H1 (cell line): ENCODE data around the gene NADSYN1. TPM values are rescaled to one million over a fixed set of nuclear protein-coding genes. Genes with fewer than 3 reads are reported as not detected.

Experiments
- CTCF ChIA-PET: fragments of 300-600 bp; sonication (Branson Sonifier 250); formaldehyde crosslinking; loops from one replicate; lab custom pipeline; 2021; ENCODE audit not compliant: partially characterized antibody; lab: Charles Lee
- POLR2A ChIA-PET: fragments of 300-600 bp; sonication (Branson Sonifier 250); formaldehyde crosslinking; loops from one replicate; lab custom pipeline; 2021; ENCODE audit warnings: inconsistent platforms; ENCODE audit not compliant: partially characterized antibody; lab: Charles Lee
- DNase-seq, 2 experiments: peaks; one replicate each; pipeline versions ENCODE4 v3.0.0 to v3.0.0-alpha.2; 2010 to 2022; ENCODE audit warnings: low spot score in 2 of 2, low read depth in 1 of 2, mixed read lengths in 1 of 2
- FAIRE-seq: peaks from 2 replicates; lab custom pipeline; 2011; peaks lifted over from hg19 to GRCh38; lab: Jason Lieb, UNC
- H2AFZ ChIP-seq: 2 replicates; pipeline ENCODE4 v1.8.1; 2012; ENCODE audit warnings: low read length, inconsistent platforms
- H2AK5ac ChIP-seq: 2 replicates; pipeline ENCODE4 v1.6.1; 2013; ENCODE audit warnings: low read depth, low read length
- H2BK120ac ChIP-seq: replicated peaks from 2 replicates; pipeline ENCODE3; 2013; ENCODE audit warnings: low read depth, low read length, inconsistent platforms
- H2BK12ac ChIP-seq: 2 replicates; pipeline ENCODE4 v1.6.1; 2013; ENCODE audit warnings: low read depth, low read length
- H2BK15ac ChIP-seq: 2 replicates; pipeline ENCODE4 v1.6.1; 2013; ENCODE audit warnings: low read length
- H2BK20ac ChIP-seq: 2 replicates; pipeline ENCODE4 v1.6.1; 2013; ENCODE audit warnings: low read length
- H2BK5ac ChIP-seq: 2 replicates; pipeline ENCODE4 v1.6.1; 2013; ENCODE audit warnings: low read depth, low read length
- H3K14ac ChIP-seq: 2 replicates; pipeline ENCODE4 v1.6.1; 2013; ENCODE audit warnings: inconsistent platforms; ENCODE audit not compliant: insufficient read length
- H3K18ac ChIP-seq: 2 replicates; pipeline ENCODE4 v1.6.1; 2013; ENCODE audit warnings: low read length; ENCODE audit errors: extremely low read depth
- H3K23ac ChIP-seq: 2 replicates; pipeline ENCODE4 v1.6.1; 2013; ENCODE audit warnings: inconsistent platforms; ENCODE audit not compliant: insufficient read length
- H3K23me2 ChIP-seq: 2 replicates; pipeline ENCODE4 v1.6.1; 2013; ENCODE audit warnings: low read depth, low read length
- H3K27ac ChIP-seq: 2 replicates; pipeline ENCODE4 v1.6.1; 2011; ENCODE audit warnings: low read depth, low read length, inconsistent platforms
- H3K27me3 ChIP-seq, 4 experiments: replicated peaks in 1 of 4; 1 replicate in 1 of 4; 2 replicates in 3 of 4; pipeline versions ENCODE4 v1.6.1 to v1.8.1; 2011 to 2013; ENCODE audit warnings: low read length in 3 of 4, mild to moderate bottlenecking in 3 of 4, inconsistent platforms in 2 of 4, mixed read lengths in 2 of 4, moderate library complexity in 1 of 4; ENCODE audit not compliant: control insufficient read depth in 3 of 4, insufficient read depth in 3 of 4; ENCODE audit errors: extremely low read depth in 1 of 4
- H3K36me3 ChIP-seq, 4 experiments: 2 replicates each; pipeline versions ENCODE4 v1.6.1 to v1.8.1; 2011 to 2013; ENCODE audit warnings: mild to moderate bottlenecking in 4 of 4, low read length in 3 of 4, moderate library complexity in 2 of 4, control low read depth in 1 of 4, inconsistent platforms in 1 of 4; ENCODE audit not compliant: insufficient read depth in 4 of 4, control insufficient read depth in 2 of 4
- H3K4ac ChIP-seq: replicated peaks from 2 replicates; pipeline ENCODE3; 2013; ENCODE audit warnings: low read length, low read depth, mixed read lengths, inconsistent platforms; ENCODE audit not compliant: insufficient read length
- H3K4me1 ChIP-seq, 4 experiments: replicated peaks in 1 of 4; 1 replicate in 1 of 4; 2 replicates in 3 of 4; pipeline versions ENCODE4 v1.6.1 to v1.8.1; 2011 to 2013; ENCODE audit warnings: low read length in 3 of 4, inconsistent platforms in 2 of 4, mixed read lengths in 1 of 4; ENCODE audit not compliant: insufficient read depth in 4 of 4, control insufficient read depth in 3 of 4
- H3K4me2 ChIP-seq, 2 experiments: 2 replicates each; pipeline versions ENCODE4 v1.6.1 to v1.8.1; 2011 to 2013; ENCODE audit warnings: low read depth in 2 of 2, low read length in 2 of 2, control low read depth in 1 of 2, inconsistent platforms in 1 of 2, mild to moderate bottlenecking in 1 of 2; ENCODE audit not compliant: insufficient read depth in 1 of 2
- H3K4me3 ChIP-seq, 4 experiments: fragments of 200-600, 300-600 bp in 1 of 4; sonication (generic), shearing (Covaris generic), sonication (Bioruptor Twin) in 1 of 4; 2 replicates each; pipeline versions ENCODE4 v1.5.1 to v1.8.1; 2011 to 2016; ENCODE audit warnings: low read length in 4 of 4, low read depth in 3 of 4, control low read depth in 2 of 4, inconsistent platforms in 2 of 4, mild to moderate bottlenecking in 2 of 4, mixed read lengths in 1 of 4, moderate library complexity in 1 of 4; ENCODE audit not compliant: insufficient read depth in 2 of 4; ENCODE audit errors: extremely low read depth in 1 of 4
- H3K56ac ChIP-seq: replicated peaks from 2 replicates; pipeline ENCODE3; 2013; ENCODE audit warnings: low read depth, mild to moderate bottlenecking, mixed read lengths, low read length, inconsistent platforms; ENCODE audit not compliant: insufficient read length
- H3K79me1 ChIP-seq: 2 replicates; pipeline ENCODE4 v1.6.1; 2013; ENCODE audit warnings: low read depth, low read length, control low read depth
- H3K79me2 ChIP-seq, 2 experiments: 2 replicates each; pipeline versions ENCODE4 v1.6.1 to v1.8.1; 2012 to 2013; ENCODE audit warnings: low read length in 2 of 2, mild to moderate bottlenecking in 2 of 2, inconsistent platforms in 1 of 2; ENCODE audit not compliant: insufficient read depth in 2 of 2, control insufficient read depth in 1 of 2
- H3K9ac ChIP-seq, 4 experiments: replicated peaks in 1 of 4; 1 replicate in 1 of 4; 2 replicates in 3 of 4; pipeline versions ENCODE4 v1.6.1 to v1.8.1; 2011 to 2013; ENCODE audit warnings: low read depth in 3 of 4, low read length in 3 of 4, control low read depth in 2 of 4, mild to moderate bottlenecking in 2 of 4, moderate library complexity in 2 of 4, inconsistent platforms in 1 of 4; ENCODE audit errors: extremely low read depth in 1 of 4
- H3K9me3 ChIP-seq, 2 experiments: 2 replicates each; pipeline versions ENCODE4 v1.6.1 to v1.8.1; 2012 to 2013; ENCODE audit warnings: mild to moderate bottlenecking in 2 of 2, moderate library complexity in 2 of 2, control low read depth in 1 of 2, inconsistent platforms in 1 of 2, low read depth in 1 of 2, low read length in 1 of 2, mixed read lengths in 1 of 2; ENCODE audit not compliant: insufficient read depth in 2 of 2
- H4K20me1 ChIP-seq, 2 experiments: replicated peaks in 1 of 2; 2 replicates each; pipeline versions ENCODE3 to v1.8.1; 2011 to 2013; ENCODE audit warnings: inconsistent platforms in 2 of 2, low read length in 2 of 2, mild to moderate bottlenecking in 1 of 2; ENCODE audit not compliant: insufficient read depth in 2 of 2, control insufficient read depth in 1 of 2
- H4K5ac ChIP-seq: 2 replicates; pipeline ENCODE4 v1.6.1; 2013; ENCODE audit warnings: low read length, low read depth, mixed read lengths, inconsistent platforms; ENCODE audit not compliant: insufficient read length
- H4K8ac ChIP-seq: 2 replicates; pipeline ENCODE4 v1.8.0; 2013; ENCODE audit warnings: mild to moderate bottlenecking, moderate library complexity, low read length, inconsistent platforms; ENCODE audit not compliant: insufficient read depth; ENCODE audit errors: extremely low read depth
- H4K91ac ChIP-seq: replicated peaks from 2 replicates; pipeline ENCODE3; 2013; ENCODE audit warnings: low read length, mixed read lengths, inconsistent platforms; ENCODE audit not compliant: insufficient read length
- CBX8 ChIP-seq: fragments of 300-800, 300-1000 bp; sonication (generic); IDR thresholded peaks from 2 replicates; pipeline ENCODE4 v1.7.1; 2016; ENCODE audit warnings: low read depth, low read length, borderline replicate concordance
- CEBPB ChIP-seq: IDR thresholded peaks from 2 replicates; pipeline ENCODE4 v1.6.1; 2012; ENCODE audit warnings: low read depth, low read length
- EZH2 ChIP-seq: fragments of 200-600 bp; sonication (generic); IDR thresholded peaks from 2 replicates; pipeline ENCODE4 v1.7.1; 2012; ENCODE audit warnings: low read depth, mild to moderate bottlenecking, moderate library complexity, low read length, inconsistent platforms; ENCODE audit not compliant: severe bottlenecking
- GTF2F1 ChIP-seq: IDR thresholded peaks from 2 replicates; pipeline ENCODE4 v1.6.1; 2012; ENCODE audit warnings: low read depth, low read length, improper control_type of control experiment, borderline replicate concordance
- KDM1A ChIP-seq: fragments of 200-600, 300-600 bp; sonication (generic); IDR thresholded peaks from 2 replicates; pipeline ENCODE4 v1.7.1; 2016; ENCODE audit warnings: mild to moderate bottlenecking, low read length, borderline replicate concordance
- KDM4A ChIP-seq: IDR thresholded peaks from one replicate; pipeline ENCODE4 v1.7.1; 2012; ENCODE audit warnings: low read depth, mild to moderate bottlenecking, moderate library complexity, low read length, inconsistent platforms; ENCODE audit not compliant: severe bottlenecking
- RBBP5 ChIP-seq: IDR thresholded peaks from 2 replicates; pipeline ENCODE4 v1.7.1; 2012; ENCODE audit warnings: low read depth, mild to moderate bottlenecking, inconsistent platforms, low read length, moderate library complexity, borderline replicate concordance
- RFX5 ChIP-seq: IDR thresholded peaks from 2 replicates; pipeline ENCODE4 v1.6.1; 2011; ENCODE audit warnings: low read depth, low read length, improper control_type of control experiment, borderline replicate concordance
- TCF12 ChIP-seq: IDR thresholded peaks from 2 replicates; pipeline ENCODE4 v1.6.1; 2011; ENCODE audit warnings: low read depth, mild to moderate bottlenecking, low read length
- TEAD4 ChIP-seq: IDR thresholded peaks from 2 replicates; pipeline ENCODE4 v1.6.1; 2012; ENCODE audit warnings: low read depth, low read length, inconsistent platforms, mixed read lengths
- ZNF274 ChIP-seq: IDR thresholded peaks from 2 replicates; pipeline ENCODE4 v1.7.0; 2012; ENCODE audit warnings: low read length, borderline replicate concordance; ENCODE audit errors: extremely low read depth
- WGBS, 2 experiments: shearing (Covaris generic) in 1 of 2; methylation state at CpG; one replicate each; pipeline versions ENCODE4 v1.1.6 to v1.1.7; 2013 to 2015; ENCODE audit warnings: low lambda C conversion rate in 2 of 2, mixed read lengths in 2 of 2, inconsistent platforms in 1 of 2, low coverage in 1 of 2, missing lambda C conversion rate in 1 of 2; ENCODE audit not compliant: insufficient replicate concordance in 2 of 2, insufficient coverage in 1 of 2, insufficient read length in 1 of 2; ENCODE audit errors: extremely low coverage in 1 of 2, missing lambda C conversion rate in 1 of 2; 5-methylcytosine and 5-hydroxymethylcytosine counted together
- polyA plus RNA-seq, 7 experiments: library from polyadenylated mRNA; depleted of rRNA in 3 of 7; stranded (reverse) in 5 of 7; unstranded in 2 of 7; fragments of >200 nt in 5 of 7; fragments of 200-250 nt in 2 of 7; gene quantifications; 1 replicate in 5 of 7; 2 replicates in 1 of 7; 4 replicates in 1 of 7; pipeline versions ENCODE4 v1.2.1 to v1.2.3, GENCODE V29; 2011 to 2013; ENCODE audit warnings: missing spikeins in 2 of 7, mixed read lengths in 2 of 7
- total RNA-seq: library from RNA; stranded (reverse); fragmentation: NEBNext Ultra II Directional; extraction: Animal tissue kit (Norgen Biotek cat#: 25700); gene quantifications from 2 replicates; pipeline ENCODE4 v1.2.1, GENCODE V29; 2021
- TF ChIP-seq, protein P1 (sequence below): IDR thresholded peaks from 2 replicates; pipeline ENCODE4 v1.6.1; 2011; ENCODE audit warnings: low read depth, mild to moderate bottlenecking, low read length; ENCODE audit not compliant: insufficient read depth

NADSYN1 gene
- total and polyA plus RNA-seq, 2 of the 8 experiments (the other 6 are each of a cell fraction or from before 2014, with no cell fraction given) = 38.3 to 38.6 TPM

DNA sequence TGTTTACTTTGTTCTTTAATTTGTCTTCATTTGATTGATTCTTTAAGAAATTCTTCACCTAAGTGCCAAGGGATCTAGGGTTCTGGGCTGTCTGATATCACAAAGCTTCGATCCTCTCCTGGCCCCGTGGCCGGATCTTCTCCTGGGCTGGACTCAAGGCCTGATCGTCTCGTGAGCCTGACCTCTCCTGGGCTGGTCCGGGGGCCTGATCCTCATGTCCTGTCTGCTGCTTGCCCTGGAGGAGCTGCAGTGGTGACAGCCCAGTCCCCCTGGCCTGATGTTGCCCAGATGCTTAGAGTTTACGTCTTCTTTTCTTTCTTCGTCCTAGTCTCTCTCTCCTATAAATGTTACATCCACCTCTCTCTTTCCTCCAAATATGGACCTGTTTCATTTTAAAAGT, 3.3 kb downstream of the NADSYN1 start:
- Histone ChIP-seq H2BK15ac (no peak overlapping the region), H3K36me3 (peaks cover 4 to 24% (median 9%) of the 10 kb centered on the region in 4 experiments; a peak in 5 of 8 replicates), H2AK5ac (no peak overlapping the region), H3K4me1 (peaks cover 3 to 8% (median 7%) of the 10 kb centered on the region in 4 experiments; a peak in 6 of 7 replicates), H3K23me2 (peaks cover 7% of the 10 kb centered on the region; the same call in 1 of the 2 replicates), H2BK20ac (no peak overlapping the region), H2BK5ac (no peak overlapping the region), H3K9me3 (no peaks in the 10 kb centered on the region), H2BK120ac (no peak overlapping the region), H3K18ac (no peak overlapping the region), H3K23ac (no peak overlapping the region), H4K20me1 (peaks cover 9 to 11% of the 10 kb centered on the region in 2 experiments), H3K4me2 (no peak overlapping the region), H4K5ac (no peak overlapping the region), H2AFZ (no peak overlapping the region), H3K79me1 (peaks cover 3% of the 10 kb centered on the region; the same call in 1 of the 2 replicates), H3K4me3 (no peak overlapping the region), H3K4ac (no peak overlapping the region), H4K8ac (no peak overlapping the region), H3K14ac (no peak overlapping the region), H4K91ac (no peak overlapping the region), H3K56ac (no peak overlapping the region), H3K79me2 (peaks cover 0 to 4% of the 10 kb centered on the region in 2 experiments; a peak in 1 of 4 replicates), H3K27me3 (no peaks in the 10 kb centered on the region), H3K9ac (no peak overlapping the region), H3K27ac (no peak overlapping the region), H2BK12ac (no peak overlapping the region)
- ChIA-PET POLR2A (no interaction called here), CTCF (interaction anchor here (0.6 kb wide), 1 partner anchor 94 kb away, joined by 3 read pairs; no protein-coding TSS in a partner anchor)
- DNase-seq (no peak), FAIRE-seq (no peak)
- WGBS, 2 experiments = 89% methylated on average over 8 of the region's 8 CpGs; no CpG with 5 or more reads in 1 of the 2 experiments
- TF ChIP-seq EZH2 = no peak
- TF ChIP-seq CBX8 = no peak
- TF ChIP-seq KDM1A = no peak
- no peak for TF ChIP-seq RBBP5
- no peak for TF ChIP-seq CEBPB
- no peak for TF ChIP-seq TEAD4
- no peak for TF ChIP-seq ZNF274
- TF ChIP-seq KDM4A = no peak
- TF ChIP-seq, protein P1, sequence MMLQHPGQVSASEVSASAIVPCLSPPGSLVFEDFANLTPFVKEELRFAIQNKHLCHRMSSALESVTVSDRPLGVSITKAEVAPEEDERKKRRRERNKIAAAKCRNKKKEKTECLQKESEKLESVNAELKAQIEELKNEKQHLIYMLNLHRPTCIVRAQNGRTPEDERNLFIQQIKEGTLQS = no peak
- TF ChIP-seq TCF12 = no peak
- TF ChIP-seq RFX5 = no peak
- no peak for TF ChIP-seq GTF2F1
